ENCODE measurements around the gene TM4SF18. TPM values are rescaled to one million over a fixed set of nuclear protein-coding genes. Genes with fewer than 3 reads are reported as not detected.

Gene TM4SF18
- total RNA-seq, 1 experiment from 2014 or later = not detected

DNA sequence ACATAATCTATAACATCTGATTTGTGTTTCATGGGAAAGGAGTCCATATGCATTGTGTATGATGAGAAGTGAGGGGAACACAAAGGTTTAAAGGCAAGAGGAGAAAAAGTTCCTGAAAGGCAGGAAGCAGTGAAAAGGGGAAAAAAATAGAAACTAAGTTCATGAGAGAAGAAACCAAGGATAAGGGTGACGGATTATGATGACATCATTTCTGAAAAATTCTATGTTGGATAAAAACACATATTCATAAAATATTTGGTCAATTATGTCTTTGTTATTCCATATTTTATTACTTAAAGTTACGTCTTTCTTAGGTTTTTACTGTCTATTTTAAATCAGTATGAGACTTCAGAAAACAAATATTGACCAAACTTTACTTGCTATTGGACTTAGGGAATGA, 63.3 kb downstream of the TM4SF18 start:
- Histone ChIP-seq H3K4me1 (replicated peaks; ENCODE audit: insufficient read depth) (no peaks in the 10 kb centered on the region), H3K9me3 (ENCODE audit: insufficient read depth, low read depth) (no peaks in the 10 kb centered on the region), H3K79me2 (ENCODE audit: low read depth) (no peaks in the 10 kb centered on the region), H3K4me3 (no peak overlapping the region), H3K4me2 (no peak overlapping the region), H2AFZ (no peak overlapping the region), H4K20me1 (ENCODE audit: insufficient read depth) (no peaks in the 10 kb centered on the region), H3K9me2 (ENCODE audit: insufficient read depth) (no peaks in the 10 kb centered on the region), H3F3A (ENCODE audit: insufficient read depth, low read depth) (no peaks in the 10 kb centered on the region), H3K27me3 (ENCODE audit: insufficient read depth, low read depth) (no peaks in the 10 kb centered on the region), H3K36me3 (ENCODE audit: low read depth) (no peaks in the 10 kb centered on the region), H3K27ac (no peak overlapping the region)
- DNase-seq = no peak
- BruUV-seq (replicated peaks) = no TSS peak
- ChIA-PET CTCF (no interaction called here), POLR2A (ENCODE audit: unreplicated experiment) (no interaction called here)
- intact Hi-C loops (cut with micrococcal nuclease; ENCODE audit: unreplicated experiment) = loop anchor here (5.0 to 10.0 kb wide), 2 partner anchors 545 to 702 kb away; partner anchors contain the start of gene PFN2
- TF ChIP-seq, protein P1, sequence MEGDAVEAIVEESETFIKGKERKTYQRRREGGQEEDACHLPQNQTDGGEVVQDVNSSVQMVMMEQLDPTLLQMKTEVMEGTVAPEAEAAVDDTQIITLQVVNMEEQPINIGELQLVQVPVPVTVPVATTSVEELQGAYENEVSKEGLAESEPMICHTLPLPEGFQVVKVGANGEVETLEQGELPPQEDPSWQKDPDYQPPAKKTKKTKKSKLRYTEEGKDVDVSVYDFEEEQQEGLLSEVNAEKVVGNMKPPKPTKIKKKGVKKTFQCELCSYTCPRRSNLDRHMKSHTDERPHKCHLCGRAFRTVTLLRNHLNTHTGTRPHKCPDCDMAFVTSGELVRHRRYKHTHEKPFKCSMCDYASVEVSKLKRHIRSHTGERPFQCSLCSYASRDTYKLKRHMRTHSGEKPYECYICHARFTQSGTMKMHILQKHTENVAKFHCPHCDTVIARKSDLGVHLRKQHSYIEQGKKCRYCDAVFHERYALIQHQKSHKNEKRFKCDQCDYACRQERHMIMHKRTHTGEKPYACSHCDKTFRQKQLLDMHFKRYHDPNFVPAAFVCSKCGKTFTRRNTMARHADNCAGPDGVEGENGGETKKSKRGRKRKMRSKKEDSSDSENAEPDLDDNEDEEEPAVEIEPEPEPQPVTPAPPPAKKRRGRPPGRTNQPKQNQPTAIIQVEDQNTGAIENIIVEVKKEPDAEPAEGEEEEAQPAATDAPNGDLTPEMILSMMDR (conservative IDR thresholded peaks at IDR 0.05) = no peak
- no peak for TF ChIP-seq EZH2 (IDR thresholded peaks at IDR 0.05; ENCODE audit: low read depth)

DNA sequence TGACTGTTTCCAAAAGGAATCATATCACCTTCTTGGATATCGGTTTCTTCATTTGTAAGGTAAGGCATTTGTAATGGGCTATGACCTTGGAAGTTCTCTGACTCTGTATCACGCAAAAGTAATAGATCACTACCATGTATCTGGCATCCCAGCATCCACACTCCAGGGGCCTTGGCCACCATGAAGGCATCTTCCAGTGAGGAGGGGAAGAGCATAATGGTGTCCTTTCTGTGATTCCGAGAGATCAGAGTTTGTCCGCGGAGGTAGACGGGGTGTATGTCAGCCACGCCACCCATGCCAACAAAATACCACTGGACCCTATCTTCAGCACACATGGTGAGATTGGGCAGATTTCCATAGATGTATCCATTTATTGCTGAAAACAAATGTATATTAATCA, 63.7 kb downstream of the TM4SF18 start:
- POLR2A ChIA-PET (ENCODE audit: unreplicated experiment) = no interaction called here
- H3F3A ChIP-seq (ENCODE audit: insufficient read depth, low read depth) = no peaks in the 10 kb centered on the region
- intact Hi-C loops (cut with micrococcal nuclease; ENCODE audit: unreplicated experiment) = loop anchor here (5.0 to 10.0 kb wide), 2 partner anchors 545 to 703 kb away; partner anchors contain the start of gene PFN2
- H3K4me3 ChIP-seq = no peak overlapping the region
- no peaks in the 10 kb centered on the region for H3K27me3 ChIP-seq (ENCODE audit: insufficient read depth, low read depth)
- no peaks in the 10 kb centered on the region for H3K36me3 ChIP-seq (ENCODE audit: low read depth)
- H2AFZ ChIP-seq = no peak overlapping the region
- no peak overlapping the region for H3K27ac ChIP-seq
- no TSS peak for BruUV-seq (replicated peaks)
- TF ChIP-seq, protein P1 (conservative IDR thresholded peaks at IDR 0.05) = no peak
- no peak for TF ChIP-seq EZH2 (IDR thresholded peaks at IDR 0.05; ENCODE audit: low read depth)
- no peaks in the 10 kb centered on the region for H3K9me2 ChIP-seq (ENCODE audit: insufficient read depth)
- no peaks in the 10 kb centered on the region for H3K79me2 ChIP-seq (ENCODE audit: low read depth)
- CTCF ChIA-PET = interaction anchor here (0.6 kb wide), 1 partner anchor 316 kb away, joined by 3 read pairs; no protein-coding TSS in a partner anchor
- H3K9me3 ChIP-seq (ENCODE audit: insufficient read depth, low read depth) = no peaks in the 10 kb centered on the region
- DNase-seq = no peak
- H3K4me1 ChIP-seq (replicated peaks; ENCODE audit: insufficient read depth) = no peaks in the 10 kb centered on the region
- H3K4me2 ChIP-seq = no peak overlapping the region
- H4K20me1 ChIP-seq (ENCODE audit: insufficient read depth) = no peaks in the 10 kb centered on the region

Other genes with a start within 250 kb of the TM4SF18 start
- gene HLTF, start 247.1 kb downstream of the TM4SF18 start, total RNA-seq (2021) = 32.2 and 38.3 TPM in 2 replicates
- 33.4 and 36.7 TPM in 2 replicates for gene HPS3, start 204.0 kb downstream of the TM4SF18 start, total RNA-seq (2021)
- gene CP, start 111.8 kb downstream of the TM4SF18 start, total RNA-seq (2021) = 0.28 TPM in 1 of 2 replicates, not detected in the other
- 146 and 225 TPM in 2 replicates for gene TM4SF1, start 44.0 kb upstream of the TM4SF18 start, total RNA-seq (2021)
- gene TM4SF4, start 141.1 kb upstream of the TM4SF18 start, total RNA-seq (2021) = not detected in 2 replicates

All from PC-9 (cell line).